HG03066 (cell line): ENCODE data around the gene ROBO3.

Experiments
- ATAC-seq: cut with Tn5 transposase; IDR thresholded peaks from one replicate; pipeline ENCODE4 v1.9.1; 2021; ENCODE audit warnings: low read depth; ENCODE audit not compliant: unreplicated experiment

Gene ROBO3

GRCh38 chr11:124915541-124916369 lies 50.5 kb downstream of the ROBO3 start:
- ATAC-seq = no peak

- ATAC-seq = no peak
These were observed 51.1 kb downstream of the ROBO3 start for GRCh38 chr11:124916370-124916710.

GRCh38 chr11:124917115-124917637 lies 51.9 kb downstream of the ROBO3 start:
- ATAC-seq = no peak

GRCh38 chr11:124918950-124919349 lies 53.7 kb downstream of the ROBO3 start, which contains the start of gene HEPN1:
Gene HEPN1, plus strand, starts transcription at chr11:124919250.
- no peak for ATAC-seq

GRCh38 chr11:124919898-124920297 lies 54.7 kb downstream of the ROBO3 start:
- no peak for ATAC-seq

GRCh38 chr11:124920356-124920755 lies 55.1 kb downstream of the ROBO3 start:
- no peak for ATAC-seq

GRCh38 chr11:124920870-124921609 lies 55.8 kb downstream of the ROBO3 start:
- ATAC-seq = no peak

- ATAC-seq = no peak
These were observed 57.6 kb downstream of the ROBO3 start for GRCh38 chr11:124922831-124923230.

- no peak for ATAC-seq
These were observed 58.1 kb downstream of the ROBO3 start for GRCh38 chr11:124923296-124923695.

- no peak for ATAC-seq
These were observed 63.9 kb downstream of the ROBO3 start for GRCh38 chr11:124928942-124929665.

- peak; percentile 88 for ATAC-seq
These were observed 65.6 kb downstream of the ROBO3 start for GRCh38 chr11:124930799-124931198.
